Activated CD4-positive, alpha-beta T cell treated with anti-CD3 and anti-CD28 coated beads, Interleukin-2, amount 50 U/mL, for 1 hour (primary cell): ENCODE data around the gene CENPL.
A peak's percentile ranks its signal among the peaks of the same experiment; 100 is the strongest.
"Not testable (repeated sequence)": the region's sequence is repeated elsewhere in the genome, so short reads cannot be mapped to it uniquely, and the experiment has no call there.

Experiments
- DNase-seq: peaks from one replicate; pipeline ENCODE4 v3.0.0-alpha.2; 2020

CENPL gene

DNA sequence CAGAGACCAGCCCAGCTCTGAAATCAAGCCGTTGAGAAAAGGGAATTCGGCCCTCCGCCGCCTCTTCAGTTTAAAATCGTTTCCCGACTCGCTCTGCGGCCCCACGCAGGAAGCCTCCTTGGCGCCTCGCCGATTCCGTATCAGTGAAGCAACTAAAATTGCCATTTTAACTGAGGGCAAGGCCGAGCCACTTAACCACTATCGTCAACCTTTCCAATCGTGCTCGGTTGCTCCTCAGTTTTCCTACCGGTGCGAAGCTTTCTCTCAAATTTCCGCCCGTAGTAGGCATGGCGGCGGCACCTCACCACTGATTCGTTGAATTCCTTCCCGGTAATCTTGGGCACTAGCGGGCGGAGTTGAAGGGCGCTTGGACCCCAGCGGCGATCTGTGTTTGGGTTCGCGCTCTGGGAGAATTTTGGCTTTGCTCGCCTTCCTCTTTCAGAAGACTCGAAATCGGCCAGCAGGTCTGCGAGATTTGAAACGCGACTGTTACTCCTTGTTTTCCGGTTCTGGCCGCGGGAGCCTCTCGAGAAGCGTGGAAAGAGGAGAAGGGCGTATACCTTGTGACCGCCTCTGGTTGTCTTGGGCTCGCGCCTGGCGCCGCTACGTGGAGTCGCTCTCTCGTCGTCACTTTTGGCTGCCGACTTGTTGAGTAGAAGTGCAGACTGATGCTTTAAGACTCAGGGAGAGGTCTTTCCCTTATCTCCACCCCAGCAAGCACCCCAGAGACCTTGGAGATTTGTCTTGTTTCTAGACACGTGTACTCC is at the start of gene CENPL, which contains the start of gene DARS2:
Gene CENPL, minus strand, starts transcription at position 569 of the 767 bp plus-strand sequence. CDS start 13,584 bp downstream, outside the sequence.
Gene DARS2, plus strand, starts transcription at position 359 of the 767 bp plus-strand sequence. CDS start 557 bp downstream, outside the sequence.
- DNase-seq, result peak; percentile 86

DNA sequence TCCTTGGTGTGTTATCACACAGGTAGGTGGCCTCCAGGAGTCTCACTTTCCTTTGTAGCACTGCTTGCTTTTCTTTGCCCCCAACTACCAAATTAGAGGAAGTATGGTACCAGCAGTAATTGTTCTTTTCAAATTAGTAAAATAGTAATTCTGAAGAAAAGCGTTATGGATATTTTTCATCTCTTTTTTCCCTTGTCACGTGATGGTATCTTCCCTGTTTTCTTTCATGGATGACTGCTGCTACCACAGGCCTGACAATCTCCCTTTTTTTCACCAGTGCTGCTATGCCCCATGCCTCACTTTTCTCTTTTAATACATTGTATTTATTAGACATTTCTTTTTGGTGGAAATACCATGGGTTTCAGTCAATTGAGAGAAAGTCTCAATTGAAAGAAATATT is 46.8 kb upstream of the CENPL start:
- DNase-seq, result no peak

GRCh38 chr1:173871091-173871490 is 46.4 kb upstream of the CENPL start:
- DNase-seq, result no peak

- no peak for DNase-seq
Observed at GRCh38 chr1:173870252-173871075, 45.8 kb upstream of the CENPL start.

GRCh38 chr1:173869021-173869359 is 44.3 kb upstream of the CENPL start:
- no peak for DNase-seq

DNA sequence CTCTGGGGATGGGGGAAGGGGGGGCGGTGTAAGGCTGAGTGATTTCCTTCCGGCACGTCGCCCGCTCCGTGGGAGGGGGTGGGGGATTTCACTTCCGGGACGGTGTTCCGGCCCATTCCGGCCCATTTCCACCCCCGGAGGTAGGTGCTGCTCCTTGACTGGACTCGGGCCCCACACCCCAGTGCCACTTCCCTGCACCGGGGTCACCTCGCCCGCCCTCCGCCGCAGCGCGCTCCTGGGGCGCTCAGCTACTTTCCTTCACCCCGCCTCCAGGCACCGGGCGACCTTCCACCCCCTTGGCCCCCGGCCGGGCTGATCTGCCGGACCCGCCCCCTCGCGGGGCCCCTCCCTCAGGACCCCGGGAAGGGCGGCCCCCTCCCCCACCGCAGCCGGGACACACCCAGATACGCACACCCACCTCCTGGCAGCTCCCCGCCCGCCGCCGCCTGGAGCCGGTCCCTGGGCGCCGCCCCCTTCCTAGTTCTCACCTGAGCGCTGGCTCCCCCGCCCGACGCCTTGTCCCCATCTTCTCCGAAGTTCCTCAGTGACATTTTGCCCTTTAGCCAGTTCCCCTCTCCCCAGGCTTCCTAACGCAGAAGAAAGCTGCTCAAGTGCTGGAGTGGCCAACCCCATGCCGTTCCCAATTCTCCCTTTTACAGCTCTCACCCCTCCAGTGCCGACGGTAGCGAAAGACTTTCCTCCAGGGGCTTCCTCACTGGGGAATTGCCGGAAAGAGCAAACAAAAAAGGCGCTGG is 43.8 kb upstream of the CENPL start, which contains the start of gene ZBTB37:
Gene ZBTB37, plus strand, starts transcription at position 115 of the 755 bp plus-strand sequence. CDS start 1,846 bp downstream, outside the sequence.
- DNase-seq, result peak; percentile 87

- peak; percentile 99 for DNase-seq
Observed at GRCh38 chr1:173867753-173868265, 43.1 kb upstream of the CENPL start, which contains the start of gene GAS5. Gene GAS5, minus strand, starts transcription at chr1:173867989.

DNA sequence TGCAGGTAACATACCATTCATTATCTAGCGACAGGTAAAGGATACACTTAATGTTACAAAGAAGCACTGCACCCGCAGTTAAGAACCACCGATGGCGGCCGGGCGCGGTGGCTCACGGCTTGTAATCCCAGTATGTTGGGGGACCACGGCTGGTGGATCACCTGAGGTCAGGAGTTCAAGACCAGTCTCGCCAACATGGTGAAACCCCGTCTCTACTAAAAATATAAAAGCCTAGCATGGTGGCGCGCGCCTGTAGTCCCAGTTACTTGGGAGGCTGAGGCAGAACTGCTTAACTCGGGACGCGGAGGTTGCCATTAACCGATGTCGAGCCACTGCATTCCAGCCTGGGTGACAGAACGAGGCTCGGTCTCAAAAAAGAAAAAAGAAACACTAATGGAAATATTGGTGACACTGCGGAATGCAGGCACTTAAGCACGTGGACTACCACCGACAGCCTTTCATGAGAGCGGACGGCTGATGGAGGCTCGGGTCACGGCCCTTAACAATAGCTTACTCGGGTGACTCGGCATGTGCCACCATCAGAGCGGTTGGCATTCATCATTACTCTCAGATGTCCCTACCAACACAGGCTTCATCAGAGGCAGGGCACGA is 42.6 kb upstream of the CENPL start:
- no peak for DNase-seq

- DNase-seq, result no peak
Observed at GRCh38 chr1:173866413-173867115, 41.9 kb upstream of the CENPL start.

DNA sequence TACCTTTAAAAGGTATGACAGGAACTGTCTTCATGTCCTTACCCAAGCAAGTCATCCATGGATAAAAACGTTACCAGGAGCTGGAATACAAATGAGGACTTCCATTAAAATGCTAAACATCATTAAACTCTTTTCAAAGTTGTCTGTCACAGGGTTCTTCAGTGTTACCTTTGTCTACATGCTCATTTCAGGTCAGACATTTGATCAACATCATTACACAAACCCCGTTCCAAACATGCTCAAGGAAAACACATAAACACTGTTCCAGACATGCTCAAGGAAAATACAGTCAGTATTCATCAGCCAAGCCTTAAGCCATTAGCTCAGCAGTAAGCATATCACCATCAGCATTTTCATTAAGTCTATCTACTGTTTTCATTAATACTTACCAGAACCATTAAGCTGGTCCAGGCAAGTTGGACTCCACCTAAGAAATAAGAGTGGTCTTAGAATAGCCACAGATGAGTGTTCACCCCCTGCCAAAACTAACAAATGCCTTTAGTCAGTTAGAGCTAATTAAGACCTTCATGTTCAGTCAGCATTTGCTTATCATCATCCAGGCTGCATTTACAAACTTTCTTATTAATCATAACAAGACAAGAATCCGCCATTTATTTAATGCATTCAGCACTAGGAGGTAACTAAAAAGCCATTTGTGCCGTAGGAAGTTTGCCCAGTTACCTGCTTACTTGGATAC is 40.9 kb upstream of the CENPL start:
- DNase-seq, result no peak

DNA sequence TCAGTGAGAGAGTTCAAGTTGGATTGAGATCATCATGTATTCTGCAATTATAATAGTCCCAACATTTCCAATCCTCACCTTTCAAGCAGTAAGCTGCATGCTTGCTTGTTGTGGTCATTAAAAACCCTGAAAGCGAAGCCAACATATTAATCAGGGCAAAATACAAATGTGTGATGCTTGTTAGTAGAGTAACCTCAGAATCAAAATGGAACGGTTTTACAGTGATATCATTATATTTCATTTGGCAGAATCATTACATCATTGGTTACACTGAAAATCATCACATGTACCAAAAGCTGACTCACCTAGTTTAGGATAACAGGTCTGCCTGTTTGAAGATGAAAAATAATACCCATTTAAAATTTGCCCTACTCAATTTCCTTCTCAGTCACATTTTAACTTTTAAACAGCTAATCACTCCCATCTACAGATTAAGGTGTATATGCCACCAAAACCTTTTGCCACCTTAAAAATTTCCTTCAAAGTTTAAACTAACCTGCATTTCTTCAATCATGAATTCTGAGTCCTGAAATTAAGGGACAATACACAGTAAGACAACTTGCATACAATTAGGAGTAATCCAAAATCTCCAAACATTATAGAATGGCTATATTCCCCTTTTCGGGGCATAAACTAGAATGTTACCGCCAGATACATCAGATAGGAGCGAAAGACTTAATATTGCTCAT is 39.6 kb upstream of the CENPL start:
- DNase-seq, result no peak

DNA sequence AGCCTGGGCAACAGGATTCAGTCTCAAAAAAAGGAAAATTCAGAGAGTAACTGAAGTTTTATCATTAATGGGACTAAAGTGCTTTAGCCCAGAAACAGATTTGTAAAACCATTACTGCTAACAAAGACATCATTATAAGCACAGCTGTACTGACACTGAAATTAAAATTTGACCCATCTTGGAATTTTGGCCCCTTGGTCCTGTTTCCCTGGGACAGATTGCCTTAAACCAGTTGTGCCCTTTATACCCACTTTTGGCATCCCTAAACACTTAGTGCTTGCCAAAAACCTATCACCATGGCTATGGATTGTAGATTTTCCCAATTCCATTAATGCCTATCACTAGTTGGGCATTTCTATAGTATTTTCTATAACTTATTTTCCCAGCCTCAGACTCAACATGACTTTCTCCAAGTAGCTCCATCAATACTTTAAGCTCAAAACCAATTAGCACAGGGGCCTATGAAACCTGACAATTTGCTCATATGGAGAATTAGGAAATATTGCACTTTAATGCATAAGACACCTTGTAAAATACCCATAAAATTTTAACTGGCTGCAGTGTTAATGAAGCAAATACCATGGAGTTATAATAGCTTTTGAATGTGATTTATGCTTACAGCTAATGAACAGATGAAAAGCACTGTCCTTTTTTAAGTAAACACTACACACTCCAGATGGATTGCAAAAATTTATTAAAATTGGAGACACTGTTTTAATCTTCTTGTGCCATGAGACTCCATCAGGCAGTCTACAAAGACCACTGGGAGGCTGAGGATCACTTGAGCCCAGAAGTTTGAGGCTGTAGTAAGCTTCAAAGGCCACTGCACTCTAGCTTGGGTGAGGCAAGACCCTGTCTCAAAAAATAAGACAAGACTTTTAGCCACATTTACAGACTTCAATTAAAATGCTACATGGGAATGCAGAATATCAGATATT is 38.8 kb upstream of the CENPL start:
- DNase-seq, result no peak

DNA sequence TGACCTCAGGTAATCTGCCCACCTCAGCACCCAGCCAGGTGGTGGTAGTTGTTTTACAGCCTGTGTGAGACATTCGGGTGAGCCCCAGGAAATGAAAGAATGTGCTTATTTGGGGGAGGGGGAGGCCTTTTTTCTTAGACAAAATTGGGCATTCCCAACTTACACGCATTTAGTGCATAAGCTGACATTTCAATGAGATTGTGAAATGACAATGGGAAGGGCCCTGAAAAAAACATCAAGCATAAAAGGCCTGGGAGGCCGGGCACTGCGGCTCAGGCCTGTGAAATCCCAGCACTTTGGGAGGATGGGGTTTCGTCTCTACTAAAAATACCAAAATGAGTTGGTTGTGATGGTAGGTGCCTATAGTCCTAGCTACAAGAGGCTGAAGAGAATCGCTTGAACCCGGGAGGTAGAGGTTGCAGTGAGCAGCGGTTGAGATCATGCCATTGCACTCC is 38.1 kb upstream of the CENPL start:
- DNase-seq, result no peak

DNA sequence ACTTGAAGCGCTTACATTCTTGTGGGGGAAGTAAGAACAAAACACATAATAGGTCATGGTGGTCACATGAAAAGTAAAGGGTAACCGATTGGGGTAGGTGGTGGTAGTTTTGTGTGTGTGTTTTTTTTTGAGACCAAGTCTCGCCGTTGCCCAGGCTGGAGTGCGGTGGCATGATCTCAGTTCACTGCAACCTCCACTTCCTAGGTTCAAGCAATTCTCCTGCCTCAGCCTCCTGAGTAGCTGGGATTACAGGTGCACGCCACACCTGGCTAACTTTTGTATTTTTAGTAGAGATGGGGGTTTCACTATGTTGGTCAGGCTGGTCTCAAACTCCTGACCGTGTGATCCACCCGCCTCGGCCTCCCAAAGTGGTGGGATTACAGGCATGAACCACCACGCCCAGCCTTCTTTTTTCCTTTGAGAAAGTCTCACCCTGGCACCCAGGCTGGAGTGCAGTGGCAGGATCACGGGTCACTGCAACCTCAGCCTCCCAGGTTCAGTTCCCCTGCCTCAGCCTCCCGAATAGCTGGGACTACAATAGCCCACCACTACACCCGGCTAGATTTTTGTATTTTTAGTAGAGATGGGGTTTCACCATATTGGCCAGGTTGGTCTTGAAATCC is 37.6 kb upstream of the CENPL start:
- not testable (repeated sequence) for DNase-seq

DNA sequence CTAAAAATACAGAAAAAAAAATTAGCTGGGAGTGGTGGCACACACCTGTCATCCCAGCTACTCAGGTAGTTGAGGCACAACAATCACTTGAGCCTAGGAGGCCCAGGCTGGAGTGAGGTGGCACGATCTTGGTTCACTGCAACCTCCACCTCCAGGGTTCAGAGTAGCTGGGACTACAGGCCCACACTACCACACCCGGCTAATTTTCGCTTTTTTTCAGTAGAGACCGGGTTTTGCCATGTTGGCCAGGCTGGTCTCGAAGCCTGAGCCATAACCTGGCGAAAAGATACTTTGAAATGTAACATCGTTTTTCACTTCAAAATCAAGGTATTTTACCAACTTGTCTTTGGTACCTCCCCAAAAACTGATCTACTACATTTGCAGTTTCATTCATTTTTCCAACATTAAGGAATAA is 37.1 kb upstream of the CENPL start:
- no peak for DNase-seq

GRCh38 chr1:173860065-173860464 is 35.4 kb upstream of the CENPL start:
- DNase-seq, result no peak

- DNase-seq, result not testable (repeated sequence)
Observed at GRCh38 chr1:173859547-173859946, 34.9 kb upstream of the CENPL start.

DNA sequence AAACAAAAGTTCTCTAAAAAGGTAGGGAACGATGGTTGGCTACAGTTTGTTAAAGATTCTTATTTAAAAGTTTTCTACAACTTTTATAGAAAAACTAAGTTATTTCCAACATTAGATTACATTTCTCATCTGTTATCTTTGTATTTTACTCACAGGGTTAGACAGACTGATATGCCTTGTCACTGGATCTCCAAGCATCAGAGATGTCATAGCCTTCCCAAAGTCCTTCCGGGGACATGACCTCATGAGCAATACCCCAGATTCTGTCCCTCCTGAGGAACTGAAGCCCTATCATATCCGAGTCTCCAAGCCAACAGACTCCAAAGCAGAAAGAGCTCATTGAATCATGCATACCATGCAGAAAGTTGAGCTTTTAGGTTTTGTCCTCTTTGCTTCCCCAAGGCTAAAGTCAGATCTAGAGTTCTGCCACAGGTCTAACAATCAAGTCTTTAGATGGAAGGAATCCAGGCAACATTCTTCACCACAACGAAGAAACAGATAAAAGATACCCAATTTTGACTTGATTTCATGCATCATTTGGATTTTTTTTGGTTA is 32.8 kb upstream of the CENPL start:
- no peak for DNase-seq
